Naive B cell (primary cell): Measurements from ENCODE around the gene TLR3. TPM values are rescaled to one million over a fixed set of nuclear protein-coding genes. Genes with fewer than 3 reads are reported as not detected.

ENCODE experiments used
- ATAC-seq, 2 donors: fragments of 150-1000 bp; cut with Tn5 transposase; 2 replicates each; pipeline ENCODE4 v1.10.0; 2021; ENCODE audit warnings: low read depth in 2 of 2, mild to moderate bottlenecking in 2 of 2, moderate library complexity in 2 of 2
- DNase-seq: peaks from one replicate; pipeline ENCODE4 v3.0.0; 2022
- H3K27ac Mint-ChIP-seq, 6 donors: one replicate each; pipeline ENCODE4 v1.8.0; 2020 to 2022; ENCODE audit warnings: mild to moderate bottlenecking in 6 of 6, mixed read lengths in 6 of 6, moderate library complexity in 5 of 6, inconsistent platforms in 2 of 6
- H3K27me3 Mint-ChIP-seq, 3 donors: one replicate each; pipeline ENCODE4 v1.8.0; 2021 to 2022; ENCODE audit warnings: mixed read lengths in 3 of 3, mild to moderate bottlenecking in 1 of 3
- H3K36me3 Mint-ChIP-seq, 2 donors: one replicate each; pipeline ENCODE4 v1.8.0; 2020 to 2022; ENCODE audit warnings: mixed read lengths in 2 of 2, inconsistent platforms in 1 of 2, mild to moderate bottlenecking in 1 of 2
- H3K4me1 Mint-ChIP-seq, 3 donors: one replicate each; pipeline ENCODE4 v1.8.0; 2020 to 2022; ENCODE audit warnings: mixed read lengths in 3 of 3, inconsistent platforms in 1 of 3, mild to moderate bottlenecking in 1 of 3, moderate library complexity in 1 of 3
- H3K4me3 Mint-ChIP-seq, 8 donors: one replicate each; pipeline ENCODE4 v1.8.0; 2020 to 2022; ENCODE audit warnings: mild to moderate bottlenecking in 8 of 8, mixed read lengths in 8 of 8, moderate library complexity in 8 of 8, inconsistent platforms in 2 of 8
- H3K9me3 Mint-ChIP-seq, 7 donors: one replicate each; pipeline ENCODE4 v1.8.0; 2020 to 2022; ENCODE audit warnings: mixed read lengths in 7 of 7, mild to moderate bottlenecking in 5 of 7, inconsistent platforms in 2 of 7, moderate library complexity in 1 of 7
- polyA plus RNA-seq, 6 donors: library from polyadenylated mRNA; unstranded; fragments of 300-500 nt; fragmentation: Illumina TruSeq; gene quantifications; one replicate each; pipeline ENCODE4 v1.2.3, GENCODE V29; 2021; ENCODE audit warnings: low read depth in 6 of 6

TLR3 gene
- polyA plus RNA-seq, 6 donors from 2014 or later: 0.47 TPM; not detected in 5

DNA sequence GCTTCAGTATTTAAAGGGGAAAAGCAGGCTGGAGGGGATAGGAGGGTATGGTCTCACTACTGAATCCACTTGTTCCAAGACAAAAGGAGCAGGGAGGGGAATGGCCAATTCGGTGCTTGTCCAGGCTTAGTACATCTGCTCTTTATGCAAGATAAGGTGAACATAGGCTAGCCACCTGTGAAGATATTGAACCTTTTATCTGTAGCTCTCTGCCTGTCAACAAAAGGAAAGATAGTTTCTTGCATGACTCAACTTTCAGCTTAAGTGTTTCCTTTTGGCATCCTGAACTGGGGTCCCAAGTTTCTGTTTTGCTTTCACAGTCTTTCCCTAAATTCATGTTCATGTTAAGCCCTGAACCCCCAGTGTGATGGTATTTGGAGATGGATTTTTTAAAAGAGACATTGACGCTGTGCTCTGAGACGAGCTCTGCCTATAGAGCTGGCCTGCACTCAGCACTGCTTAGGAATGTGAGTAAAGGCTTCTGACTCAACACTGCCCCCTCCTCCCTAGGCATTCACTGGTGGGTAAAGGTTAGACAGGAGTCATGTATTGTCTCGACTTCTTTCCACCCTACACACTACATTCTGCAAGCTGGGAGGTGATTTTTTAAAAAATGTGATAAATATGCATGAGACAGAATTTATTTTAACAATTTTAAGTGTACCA lies 63.8 kb downstream of the TLR3 start:
- no peak overlapping the region for H3K27ac Mint-ChIP-seq
- DNase-seq (no peak), ATAC-seq (no peak)
- H3K27me3 Mint-ChIP-seq: peaks cover 13 to 43% (median 13%) of the 10 kb centered on the region in 3 donors
- H3K36me3 Mint-ChIP-seq: no peaks in the 10 kb centered on the region
- no peaks in the 10 kb centered on the region for H3K9me3 Mint-ChIP-seq
- no peak overlapping the region for H3K4me3 Mint-ChIP-seq
- H3K4me1 Mint-ChIP-seq: no peaks in the 10 kb centered on the region

DNA sequence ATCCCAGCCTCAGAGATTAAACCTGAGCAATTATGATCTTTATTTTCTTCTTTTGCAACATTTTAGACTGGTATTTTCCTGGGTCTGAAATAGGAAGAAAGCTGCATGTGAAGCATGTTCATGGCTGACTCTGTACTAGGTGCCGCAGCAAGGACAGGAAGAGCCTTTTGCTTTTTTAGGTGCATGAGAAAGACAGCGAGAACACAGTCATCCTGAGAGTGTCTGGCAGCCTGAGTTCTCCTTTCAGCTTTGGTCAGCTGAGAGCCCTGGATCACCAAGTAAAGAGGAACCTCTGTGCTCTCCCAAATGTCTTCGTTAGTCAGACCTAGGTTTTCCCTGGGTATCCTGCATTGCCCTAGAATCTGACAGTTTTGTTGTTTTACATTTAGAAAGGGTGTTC lies 65.3 kb downstream of the TLR3 start:
- ATAC-seq (peak in 1 of 2 donors; percentile 28), DNase-seq (no peak)
- H3K9me3 Mint-ChIP-seq: no peaks in the 10 kb centered on the region
- H3K4me1 Mint-ChIP-seq: no peaks in the 10 kb centered on the region
- H3K27me3 Mint-ChIP-seq: peaks cover 11 to 50% (median 16%) of the 10 kb centered on the region in 3 donors
- no peak overlapping the region for H3K4me3 Mint-ChIP-seq
- no peak overlapping the region for H3K27ac Mint-ChIP-seq
- H3K36me3 Mint-ChIP-seq: no peaks in the 10 kb centered on the region

DNA sequence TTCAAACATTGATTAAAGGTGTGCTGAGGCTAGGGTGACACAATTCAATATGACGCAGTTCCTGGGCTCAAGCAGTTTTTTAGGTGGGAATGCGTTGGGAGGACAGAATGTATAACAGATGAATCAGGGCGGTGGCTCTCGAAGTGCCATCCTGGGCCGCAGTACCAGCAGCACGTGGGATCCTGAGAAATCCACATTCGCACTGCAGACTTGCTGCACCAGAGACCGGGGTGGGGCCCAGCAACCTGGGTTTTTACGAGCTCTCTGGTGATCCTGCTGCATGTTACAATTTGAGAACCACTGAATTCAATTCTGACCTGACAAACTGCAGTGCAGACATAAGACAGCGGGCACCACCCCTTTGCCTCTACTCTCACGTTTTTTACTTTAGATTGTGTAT lies 65.9 kb downstream of the TLR3 start:
- H3K4me3 Mint-ChIP-seq: no peak overlapping the region
- no peaks in the 10 kb centered on the region for H3K9me3 Mint-ChIP-seq
- no peak for DNase-seq
- H3K36me3 Mint-ChIP-seq: no peaks in the 10 kb centered on the region
- H3K4me1 Mint-ChIP-seq: no peaks in the 10 kb centered on the region
- H3K27ac Mint-ChIP-seq: no peak overlapping the region
- H3K27me3 Mint-ChIP-seq: peaks cover 8 to 47% (median 22%) of the 10 kb centered on the region in 3 donors
- no peak for ATAC-seq

DNA sequence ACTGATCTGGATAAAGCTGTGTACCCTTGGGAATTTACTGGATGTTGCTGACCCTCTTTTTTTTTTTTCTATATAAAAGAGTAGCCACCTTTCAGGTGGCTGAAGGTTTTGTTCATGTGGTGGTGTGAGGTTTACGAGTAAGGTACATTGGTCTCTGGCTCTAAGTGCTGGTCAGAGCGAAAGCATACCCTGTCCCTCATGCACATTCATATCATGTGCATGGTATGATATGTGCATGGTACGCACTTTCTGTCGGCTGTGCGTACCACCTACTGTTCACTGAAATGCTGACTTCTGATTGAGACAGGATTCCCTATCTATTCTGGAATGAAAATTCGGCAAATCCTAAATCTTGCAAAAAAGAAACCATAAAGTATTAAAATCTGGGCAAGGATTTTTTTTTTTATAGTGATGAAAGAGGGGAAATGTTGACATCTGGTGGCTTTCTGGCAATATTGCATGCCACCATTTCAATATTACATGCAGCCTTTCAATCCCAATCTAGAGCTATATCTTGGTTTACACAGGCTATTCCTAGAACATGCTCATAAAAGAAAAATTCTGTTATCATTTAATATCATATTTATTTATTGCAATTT lies 68.3 kb downstream of the TLR3 start:
- H3K27ac Mint-ChIP-seq: no peak overlapping the region
- H3K36me3 Mint-ChIP-seq: no peaks in the 10 kb centered on the region
- no peaks in the 10 kb centered on the region for H3K9me3 Mint-ChIP-seq
- DNase-seq: no peak
- no peak for ATAC-seq
- peaks cover 18 to 50% (median 26%) of the 10 kb centered on the region in 3 donors for H3K27me3 Mint-ChIP-seq
- no peaks in the 10 kb centered on the region for H3K4me1 Mint-ChIP-seq
- H3K4me3 Mint-ChIP-seq: no peak overlapping the region

Other genes with a start within 250 kb of the TLR3 start
- gene FAM149A, start 35.5 kb downstream of the TLR3 start, polyA plus RNA-seq: not detected
- gene CYP4V2, start 122.4 kb downstream of the TLR3 start, polyA plus RNA-seq: 10 to 100 TPM; 10.2 to 16.2 (median 14.0) TPM
- under 1 TPM in 1 of 6 donors, not detected in 5; 1.00 TPM for gene KLKB1, start 158.4 kb downstream of the TLR3 start, polyA plus RNA-seq
- not detected for gene F11, start 197.0 kb downstream of the TLR3 start, polyA plus RNA-seq